Measurements from ENCODE around the gene SH2D1B.

GRCh38 chr1:162391790-162392563, 20.0 kb downstream of the SH2D1B start:
- TF ChIP-seq CTCF (IDR thresholded peaks at IDR 0.05): peak; percentile 80 to 95 (median 83)
- no peak for TF ChIP-seq POLR2AphosphoS5 (IDR thresholded peaks at IDR 0.05)
- TF ChIP-seq POLR2A (IDR thresholded peaks at IDR 0.05): no peak
- TF ChIP-seq EP300 (IDR thresholded peaks at IDR 0.05; ENCODE audit: low read depth): no peak
